HS-5 (cell line): ENCODE results near the gene CNN1.

Experiments used
- DNase-seq: peaks from one replicate; pipeline ENCODE4 v3.0.0-alpha.2; 2012; ENCODE audit warnings: low read depth

The CNN1 gene

GRCh38 chr19:11538232-11539036, at the start of gene CNN1:
Gene CNN1 (plus strand): TSS chr19:11538851. CDS start chr19:11538928, 77 bp downstream.
- DNase-seq, result no peak

- no peak for DNase-seq
These were observed 49.3 kb upstream of the CNN1 start for GRCh38 chr19:11489378-11489777.

- DNase-seq, result no peak
These were observed 43.9 kb upstream of the CNN1 start for GRCh38 chr19:11494634-11495285.

- no peak for DNase-seq
These were observed 43.2 kb upstream of the CNN1 start for GRCh38 chr19:11495481-11495880.

GRCh38 chr19:11495885-11496284, 42.8 kb upstream of the CNN1 start:
- no peak for DNase-seq

- DNase-seq, result peak; percentile 46
These were observed 42.1 kb upstream of the CNN1 start for GRCh38 chr19:11496391-11497163.

GRCh38 chr19:11499220-11499726, 39.4 kb upstream of the CNN1 start:
- DNase-seq, result no peak

- DNase-seq, result no peak
These were observed 38.7 kb upstream of the CNN1 start for GRCh38 chr19:11499890-11500420.

- DNase-seq, result no peak
These were observed 34.1 kb upstream of the CNN1 start for GRCh38 chr19:11504502-11505031.

GRCh38 chr19:11505032-11505503, 33.6 kb upstream of the CNN1 start:
- DNase-seq, result peak; percentile 91

GRCh38 chr19:11505504-11506100, 33.0 kb upstream of the CNN1 start, which contains the start of gene ZNF653:
Gene ZNF653 (minus strand): TSS chr19:11505839. CDS start chr19:11505786, 53 bp downstream.
- DNase-seq, result peak; percentile 91

- DNase-seq, result no peak
These were observed 32.5 kb upstream of the CNN1 start for GRCh38 chr19:11506101-11506555.

GRCh38 chr19:11506967-11507366, 31.7 kb upstream of the CNN1 start:
- DNase-seq, result no peak

- DNase-seq, result no peak
These were observed 31.1 kb upstream of the CNN1 start for GRCh38 chr19:11507370-11508078.

GRCh38 chr19:11510444-11510843, 28.2 kb upstream of the CNN1 start:
- no peak for DNase-seq

- no peak for DNase-seq
These were observed 24.7 kb upstream of the CNN1 start for GRCh38 chr19:11513946-11514345.

- DNase-seq, result no peak
These were observed 19.5 kb upstream of the CNN1 start for GRCh38 chr19:11519138-11519537.

- peak; percentile 99 for DNase-seq
These were observed 9.9 kb upstream of the CNN1 start, which contains the start of gene ECSIT for GRCh38 chr19:11528551-11529341. Gene ECSIT (minus strand): TSS chr19:11529134. CDS start chr19:11519170, 9,964 bp downstream.

- DNase-seq, result no peak
These were observed 8.2 kb upstream of the CNN1 start for GRCh38 chr19:11530432-11530831.

- DNase-seq, result no peak
These were observed 4.1 kb upstream of the CNN1 start for GRCh38 chr19:11534538-11534937.
